ENCODE results near the gene CTBP2.

CTBP2 gene

GRCh38 chr10:125159932-125160855, at the start of gene CTBP2:
Gene CTBP2, minus strand, starts transcription at chr10:125160563.
- no peak for DNase-seq (ENCODE audit: low read depth in 1 of 2, low spot score in 1 of 2)

DNA sequence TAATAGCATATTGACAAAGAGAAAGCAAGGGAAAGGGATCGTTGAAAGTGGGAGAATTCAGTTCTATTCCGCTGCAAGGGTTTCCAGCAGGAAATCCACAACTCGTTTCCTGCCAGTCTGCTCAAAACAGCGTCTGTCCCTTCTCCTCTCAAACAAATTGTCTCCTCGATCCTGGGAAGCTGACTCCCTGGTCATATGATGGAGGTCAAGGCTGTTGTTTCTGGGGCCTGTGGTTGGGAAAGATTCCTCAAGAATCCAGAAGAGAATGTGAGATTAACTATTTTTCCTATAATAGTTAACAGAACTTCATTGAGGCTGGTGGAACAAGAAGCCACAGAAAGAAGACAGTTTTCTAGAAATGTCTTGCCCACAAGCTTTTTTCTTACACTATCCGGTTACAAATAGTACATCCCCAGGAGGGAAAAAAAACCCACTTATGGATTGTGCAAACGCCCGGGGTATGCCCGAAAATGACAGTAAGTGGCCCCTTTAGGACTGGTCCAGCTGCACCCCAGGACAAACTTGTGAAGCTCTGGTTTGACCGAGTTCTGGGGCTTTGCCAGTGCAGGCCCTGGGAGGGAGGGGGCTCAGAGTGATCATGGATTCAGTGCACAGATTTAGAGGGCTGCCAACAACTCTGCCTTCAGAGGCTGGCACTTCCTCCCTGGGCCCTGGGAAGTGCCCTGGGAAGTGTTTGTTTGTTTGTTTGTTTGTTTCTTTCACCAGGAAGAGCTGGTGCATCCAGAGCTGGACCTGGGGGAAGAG, 49.4 kb upstream of the CTBP2 start:
- no peak for DNase-seq (ENCODE audit: low read depth in 1 of 2, low spot score in 1 of 2)

GRCh38 chr10:125208854-125209565, 48.6 kb upstream of the CTBP2 start:
- no peak for DNase-seq (ENCODE audit: low read depth in 1 of 2, low spot score in 1 of 2)

DNA sequence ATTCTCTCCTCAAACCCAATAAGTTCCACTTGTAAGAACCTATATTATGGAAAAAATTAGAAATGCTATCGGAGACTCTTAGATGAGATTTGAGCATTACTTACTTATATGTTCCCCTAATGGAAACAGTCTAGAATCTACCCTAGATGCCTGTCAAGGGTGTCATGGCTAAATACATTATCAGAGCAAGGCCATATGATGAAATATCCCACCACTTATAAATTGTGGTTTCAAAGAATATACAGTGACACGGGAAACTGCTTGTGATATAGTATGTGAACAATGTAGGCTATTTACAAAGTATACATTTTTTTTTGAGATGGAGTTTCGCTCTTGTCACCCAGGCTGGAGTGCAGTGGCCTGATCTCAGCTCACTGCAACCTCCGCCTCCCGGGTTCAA, 46.3 kb upstream of the CTBP2 start:
- DNase-seq (ENCODE audit: low read depth in 1 of 2, low spot score in 1 of 2): no peak

GRCh38 chr10:125205431-125205830, 45.1 kb upstream of the CTBP2 start:
- no peak for DNase-seq (ENCODE audit: low read depth in 1 of 2, low spot score in 1 of 2)

GRCh38 chr10:125204400-125204799, 44.0 kb upstream of the CTBP2 start:
- no peak for DNase-seq (ENCODE audit: low read depth in 1 of 2, low spot score in 1 of 2)

GRCh38 chr10:125203186-125203800, 42.9 kb upstream of the CTBP2 start:
- DNase-seq (ENCODE audit: low read depth in 1 of 2, low spot score in 1 of 2): no peak

GRCh38 chr10:125201791-125202622, 41.6 kb upstream of the CTBP2 start:
- no peak for DNase-seq (ENCODE audit: low read depth in 1 of 2, low spot score in 1 of 2)

DNA sequence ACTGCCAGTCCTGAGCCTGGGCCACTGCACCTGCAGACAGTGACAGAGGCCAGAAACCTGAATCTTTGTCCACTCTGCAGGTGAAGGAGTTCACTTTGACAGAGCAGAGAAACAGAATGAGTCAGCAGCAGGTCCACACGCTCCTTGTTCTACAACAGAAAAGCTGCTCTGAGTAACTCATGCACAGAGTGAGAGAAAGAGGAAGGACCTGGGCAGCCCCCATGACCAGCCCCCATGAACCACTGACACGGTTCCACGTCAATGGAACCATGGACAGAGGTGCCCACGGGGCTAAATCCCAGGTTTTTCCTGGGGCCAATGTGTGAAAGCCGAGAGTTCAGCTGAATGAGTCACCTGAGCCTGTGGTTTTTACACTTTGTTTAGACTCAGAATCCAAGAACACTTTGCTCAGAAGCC, 40.8 kb upstream of the CTBP2 start:
- no peak for DNase-seq (ENCODE audit: low read depth in 1 of 2, low spot score in 1 of 2)

DNA sequence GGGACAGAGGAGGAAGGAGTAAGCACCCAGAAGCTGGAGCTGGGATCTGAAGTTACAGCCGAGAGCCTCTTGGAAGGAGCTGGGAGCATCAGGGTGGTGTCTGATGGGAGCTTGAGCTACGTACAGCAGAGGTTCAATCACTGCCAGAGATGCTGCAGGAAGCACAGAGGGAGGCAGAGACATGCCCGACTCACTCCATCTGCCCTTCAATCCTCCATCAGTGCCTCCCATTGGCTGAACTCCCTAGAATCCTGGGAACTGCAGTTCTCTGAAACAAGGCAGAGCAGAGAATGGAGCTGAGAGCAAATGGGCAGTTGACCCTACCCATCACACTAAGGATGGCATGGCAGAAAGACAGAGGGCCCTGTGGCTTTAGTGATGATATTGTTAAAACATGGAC, 40.0 kb upstream of the CTBP2 start:
- DNase-seq (ENCODE audit: low read depth in 1 of 2, low spot score in 1 of 2): no peak

- no peak for DNase-seq (ENCODE audit: low read depth in 1 of 2, low spot score in 1 of 2)
Observed at GRCh38 chr10:125199270-125199669, 38.9 kb upstream of the CTBP2 start.

DNA sequence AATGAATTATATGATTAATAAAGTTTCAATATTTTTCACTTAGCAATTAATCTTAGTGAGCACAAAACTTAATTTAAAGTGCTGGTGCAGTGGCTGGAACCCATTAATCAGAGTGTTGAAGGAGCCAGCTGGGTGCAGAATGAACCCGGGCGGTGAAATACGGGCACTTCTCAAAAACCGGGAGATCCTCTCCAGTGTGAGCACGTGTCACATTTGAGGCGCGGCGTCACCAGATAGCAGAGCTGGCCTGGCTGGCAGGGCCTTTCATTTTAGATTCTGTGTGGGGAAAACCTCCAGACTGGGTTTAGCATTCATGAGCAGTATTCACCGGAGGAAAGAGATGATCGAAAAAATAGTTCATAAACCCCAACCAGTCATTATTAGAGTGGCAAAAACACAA, 34.5 kb upstream of the CTBP2 start:
- no peak for DNase-seq (ENCODE audit: low read depth in 1 of 2, low spot score in 1 of 2)

- DNase-seq (ENCODE audit: low read depth in 1 of 2, low spot score in 1 of 2): no peak
Observed at GRCh38 chr10:125193306-125193877, 33.0 kb upstream of the CTBP2 start.

DNA sequence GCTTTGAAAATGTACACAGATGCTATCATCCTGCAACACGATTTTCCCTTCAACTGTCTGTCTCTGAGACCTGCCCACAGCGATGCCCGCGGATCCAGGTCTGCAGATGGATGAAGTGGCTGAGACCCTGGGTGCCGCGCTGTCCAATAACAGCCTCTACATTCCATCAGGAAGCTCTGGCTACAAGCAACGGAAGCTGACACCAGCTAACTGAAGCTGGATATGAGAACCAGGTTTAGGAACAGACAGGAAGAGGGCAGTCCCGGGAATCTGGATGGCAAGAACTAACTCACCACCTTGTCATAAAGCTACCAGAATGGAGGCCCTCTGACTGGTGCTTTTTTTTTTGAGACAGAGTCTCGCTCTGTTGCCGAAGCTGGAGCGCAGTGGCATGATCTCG, 32.3 kb upstream of the CTBP2 start:
- no peak for DNase-seq (ENCODE audit: low read depth in 1 of 2, low spot score in 1 of 2)

GRCh38 chr10:125192005-125192404, 31.6 kb upstream of the CTBP2 start:
- DNase-seq (ENCODE audit: low read depth in 1 of 2, low spot score in 1 of 2): no peak

- no peak for DNase-seq (ENCODE audit: low read depth in 1 of 2, low spot score in 1 of 2)
Observed at GRCh38 chr10:125190946-125191345, 30.6 kb upstream of the CTBP2 start.

GRCh38 chr10:125190414-125190813, 30.1 kb upstream of the CTBP2 start:
- DNase-seq (ENCODE audit: low read depth in 1 of 2, low spot score in 1 of 2): no peak

GRCh38 chr10:125189162-125189561, 28.8 kb upstream of the CTBP2 start:
- no peak for DNase-seq (ENCODE audit: low read depth in 1 of 2, low spot score in 1 of 2)

DNA sequence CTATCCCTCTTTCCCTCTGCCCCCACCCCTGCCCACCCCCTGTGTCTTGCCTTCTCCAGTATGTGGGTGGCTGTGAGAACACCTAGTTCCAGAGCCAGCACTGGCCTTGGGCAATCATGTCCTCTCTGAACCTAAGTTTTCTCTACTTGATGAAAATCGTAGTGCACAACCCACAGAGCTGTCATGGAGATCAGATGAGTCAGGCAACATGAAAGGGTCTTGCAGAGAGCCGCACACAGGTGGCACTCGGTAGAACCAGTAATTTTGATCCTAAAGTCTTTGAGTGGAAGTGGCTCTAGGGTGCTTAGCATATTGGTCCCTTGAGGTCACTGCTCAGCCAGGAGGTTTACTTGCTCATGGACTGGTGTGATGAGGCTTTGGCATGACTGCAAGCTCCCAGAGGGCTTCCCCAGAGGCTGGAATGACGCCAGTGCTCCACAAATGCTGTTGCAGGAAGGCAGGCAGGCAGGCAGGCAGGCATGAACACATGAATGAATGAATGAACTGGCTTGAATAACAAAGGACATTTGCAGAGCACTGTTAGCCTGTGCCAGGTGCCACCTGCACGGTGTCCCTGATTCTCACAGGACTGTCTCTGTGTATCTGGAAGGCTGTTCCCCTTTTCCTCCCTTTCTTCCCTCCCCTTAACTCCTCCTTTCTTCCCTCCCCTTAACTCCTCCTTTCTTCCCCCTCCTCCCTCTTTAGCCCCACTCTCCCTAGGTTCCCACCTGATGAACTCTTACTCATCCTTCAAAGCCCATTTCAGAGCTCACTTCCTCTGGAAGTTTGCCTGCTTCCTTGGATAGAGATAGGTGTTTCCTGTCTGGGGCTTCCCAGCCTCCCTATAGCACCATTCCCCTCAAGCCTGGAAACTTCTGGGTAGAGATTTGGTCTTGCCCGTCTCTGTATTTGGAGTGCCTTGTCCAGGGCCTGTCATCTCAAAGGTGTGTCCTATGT, 27.2 kb upstream of the CTBP2 start:
- DNase-seq (ENCODE audit: low read depth in 1 of 2, low spot score in 1 of 2): no peak

Data from activated CD4-positive, alpha-beta T cell treated with anti-CD3 and anti-CD28 coated beads, Interleukin-2, amount 50 U/mL, for 24 hours (primary cell).